IMR-90 (cell line): ENCODE measurements around the gene PLXNA3.

Experiments
- POLR2A ChIP-seq: IDR thresholded peaks from 2 replicates; pipeline ENCODE4 v1.6.1; 2012; ENCODE audit warnings: mild to moderate bottlenecking, low read depth, low read length
- RAD21 ChIP-seq: IDR thresholded peaks from 2 replicates; pipeline ENCODE4 v1.6.1; 2012; ENCODE audit warnings: low read length, improper control_type of control experiment
- TF ChIP-seq, protein P1 (sequence below): conservative IDR thresholded peaks from 2 replicates; pipeline ENCODE4 v1.5.1; 2012; ENCODE audit warnings: mild to moderate bottlenecking, low read depth, low read length, improper control_type of control experiment
- TF ChIP-seq, protein P2 (sequence below): fragments of 150-350 bp; IDR thresholded peaks from 2 replicates; pipeline ENCODE4 v1.6.1; 2016; ENCODE audit warnings: low read depth, mild to moderate bottlenecking, low read length, moderate library complexity, borderline replicate concordance

DNA sequence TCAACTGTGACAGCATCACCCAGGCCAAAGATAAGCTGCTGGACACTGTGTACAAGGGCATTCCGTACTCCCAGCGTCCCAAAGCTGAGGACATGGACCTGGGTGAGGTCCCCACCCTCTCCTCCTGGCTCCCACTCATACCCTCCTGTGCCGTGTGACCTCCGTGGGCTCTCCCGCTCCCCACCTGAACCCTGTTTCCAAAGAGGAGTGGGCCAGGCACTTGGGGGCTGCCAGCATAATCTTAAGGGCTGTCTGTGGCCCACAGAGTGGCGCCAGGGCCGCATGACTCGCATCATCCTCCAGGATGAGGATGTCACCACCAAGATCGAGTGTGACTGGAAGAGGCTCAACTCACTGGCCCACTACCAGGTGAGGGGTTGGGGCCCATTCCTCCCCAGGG lies 11.0 kb downstream of the PLXNA3 start:
- TF ChIP-seq, protein P1, sequence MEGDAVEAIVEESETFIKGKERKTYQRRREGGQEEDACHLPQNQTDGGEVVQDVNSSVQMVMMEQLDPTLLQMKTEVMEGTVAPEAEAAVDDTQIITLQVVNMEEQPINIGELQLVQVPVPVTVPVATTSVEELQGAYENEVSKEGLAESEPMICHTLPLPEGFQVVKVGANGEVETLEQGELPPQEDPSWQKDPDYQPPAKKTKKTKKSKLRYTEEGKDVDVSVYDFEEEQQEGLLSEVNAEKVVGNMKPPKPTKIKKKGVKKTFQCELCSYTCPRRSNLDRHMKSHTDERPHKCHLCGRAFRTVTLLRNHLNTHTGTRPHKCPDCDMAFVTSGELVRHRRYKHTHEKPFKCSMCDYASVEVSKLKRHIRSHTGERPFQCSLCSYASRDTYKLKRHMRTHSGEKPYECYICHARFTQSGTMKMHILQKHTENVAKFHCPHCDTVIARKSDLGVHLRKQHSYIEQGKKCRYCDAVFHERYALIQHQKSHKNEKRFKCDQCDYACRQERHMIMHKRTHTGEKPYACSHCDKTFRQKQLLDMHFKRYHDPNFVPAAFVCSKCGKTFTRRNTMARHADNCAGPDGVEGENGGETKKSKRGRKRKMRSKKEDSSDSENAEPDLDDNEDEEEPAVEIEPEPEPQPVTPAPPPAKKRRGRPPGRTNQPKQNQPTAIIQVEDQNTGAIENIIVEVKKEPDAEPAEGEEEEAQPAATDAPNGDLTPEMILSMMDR: no peak
- no peak for TF ChIP-seq RAD21
- TF ChIP-seq POLR2A: no peak
- TF ChIP-seq, protein P2, sequence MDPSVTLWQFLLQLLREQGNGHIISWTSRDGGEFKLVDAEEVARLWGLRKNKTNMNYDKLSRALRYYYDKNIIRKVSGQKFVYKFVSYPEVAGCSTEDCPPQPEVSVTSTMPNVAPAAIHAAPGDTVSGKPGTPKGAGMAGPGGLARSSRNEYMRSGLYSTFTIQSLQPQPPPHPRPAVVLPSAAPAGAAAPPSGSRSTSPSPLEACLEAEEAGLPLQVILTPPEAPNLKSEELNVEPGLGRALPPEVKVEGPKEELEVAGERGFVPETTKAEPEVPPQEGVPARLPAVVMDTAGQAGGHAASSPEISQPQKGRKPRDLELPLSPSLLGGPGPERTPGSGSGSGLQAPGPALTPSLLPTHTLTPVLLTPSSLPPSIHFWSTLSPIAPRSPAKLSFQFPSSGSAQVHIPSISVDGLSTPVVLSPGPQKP: no peak
